ENCODE data around the gene SERAC1.

- no peak for TF ChIP-seq MYC (IDR thresholded peaks at IDR 0.05; ENCODE audit: low read depth, low read length)
- TF ChIP-seq POLR2A (IDR thresholded peaks at IDR 0.05; ENCODE audit: low read depth, low read length) = no peak
- TF ChIP-seq GATA2 (IDR thresholded peaks at IDR 0.05; ENCODE audit: insufficient read depth, insufficient read length, low read depth, low read length) = no peak
- TF ChIP-seq POLR2AphosphoS5 (IDR thresholded peaks at IDR 0.05; ENCODE audit: insufficient read depth, low read depth, low read length) = no peak
- TF ChIP-seq CTCF (IDR thresholded peaks at IDR 0.05; ENCODE audit: extremely low read depth in 1 of 2, insufficient read depth in 1 of 2, low read depth in 1 of 2, low read length in 2 of 2) = no peak
- TF ChIP-seq EZH2 (IDR thresholded peaks at IDR 0.05; ENCODE audit: borderline replicate concordance, low read depth, low read length, severe bottlenecking) = no peak
- no peak for TF ChIP-seq JUN (IDR thresholded peaks at IDR 0.05; ENCODE audit: borderline replicate concordance, insufficient read depth, insufficient read length, low read depth)
- TF ChIP-seq MAX (IDR thresholded peaks at IDR 0.05; ENCODE audit: insufficient read depth, insufficient read length) = no peak
- TF ChIP-seq FOS (IDR thresholded peaks at IDR 0.05; ENCODE audit: borderline replicate concordance, insufficient read depth, low read length) = no peak
Observed at GRCh38 chr6:158158123-158158522, 9.9 kb downstream of the SERAC1 start.

Data from endothelial cell of umbilical vein (primary cell).